A375 (cell line): ENCODE results near the gene TMPRSS11F. TPM values are rescaled to one million over a fixed set of nuclear protein-coding genes. Genes with fewer than 3 reads are reported as not detected.

Experiments
- small RNA-seq: library from RNA; depleted of rRNA; stranded (forward); fragments of <200 nt; gene quantifications from one replicate; pipeline ENCODE3, GENCODE V24; 2014
- total RNA-seq: library from RNA; depleted of rRNA; stranded (reverse); fragments of >200 nt; shearing (Covaris generic); gene quantifications from 2 replicates; pipeline ENCODE4 v1.2.3, GENCODE V29; 2014; rRNA removed

The TMPRSS11F gene
- not detected in 2 replicates for total RNA-seq

GRCh38 chr4:68129793-68130192 lies at the start of gene TMPRSS11F:
TSS of gene TMPRSS11F (minus strand) at chr4:68129869. CDS start at chr4:68129820, 49 bp downstream.

Small RNAs within 50 kb of the gene (small RNA-seq; reads per million reads assigned to genes)
- not detected for gene RNU6-95P

Other genes starting within 250 kb of the TMPRSS11F start
- 0.05 TPM in 1 of 2 replicates, not detected in the other for gene TMPRSS11D, start 245.9 kb downstream of the TMPRSS11F start, total RNA-seq
- 0.30 TPM in 1 of 2 replicates, not detected in the other for gene TMPRSS11A, start 166.4 kb downstream of the TMPRSS11F start, total RNA-seq
- not detected in 2 replicates for gene TMPRSS11B, start 115.8 kb upstream of the TMPRSS11F start, total RNA-seq
- 34.5 and 55.2 TPM in 2 replicates for gene YTHDC1, start 220.2 kb upstream of the TMPRSS11F start, total RNA-seq